ENCODE measurements around the gene ANKRD44.

Gene ANKRD44

GRCh38 chr2:197147942-197148341, 162.6 kb downstream of the ANKRD44 start:
- no peaks in the 10 kb centered on the region for H3K9me3 ChIP-seq

GRCh38 chr2:197146995-197147394, 163.6 kb downstream of the ANKRD44 start:
- Histone ChIP-seq H3K4me2 (no peak overlapping the region), H3K27ac (no peak overlapping the region), H4K20me1 (no peaks in the 10 kb centered on the region), H3K27me3 (no peaks in the 10 kb centered on the region), H3K4me3 (no peak overlapping the region), H3K36me3 (no peaks in the 10 kb centered on the region), H3K4me1 (peaks cover 15% of the 10 kb centered on the region), H3K9ac (no peak overlapping the region), H3K9me3 (no peaks in the 10 kb centered on the region)
- no peak for TF ChIP-seq Cebpa-rat (IDR thresholded peaks at IDR 0.05)

More at GRCh38 chr2:197147942-197148341, 162.6 kb downstream of the ANKRD44 start:
- Histone ChIP-seq H3K9ac (no peak overlapping the region), H3K36me3 (no peaks in the 10 kb centered on the region), H3K27me3 (no peaks in the 10 kb centered on the region), H3K4me1 (peaks cover 24% of the 10 kb centered on the region), H3K4me3 (no peak overlapping the region), H3K27ac (no peak overlapping the region), H3K4me2 (no peak overlapping the region), H4K20me1 (no peaks in the 10 kb centered on the region)
- no peak for TF ChIP-seq Cebpa-rat (IDR thresholded peaks at IDR 0.05)

- TF ChIP-seq Cebpa-rat (IDR thresholded peaks at IDR 0.05) = no peak
- H3K27me3 ChIP-seq = no peaks in the 10 kb centered on the region
- H3K36me3 ChIP-seq = no peaks in the 10 kb centered on the region
These were observed 165.0 kb downstream of the ANKRD44 start for GRCh38 chr2:197145471-197146056.

GRCh38 chr2:197144183-197144582, 166.4 kb downstream of the ANKRD44 start:
- H3K4me3 ChIP-seq = no peak overlapping the region
- no peaks in the 10 kb centered on the region for H4K20me1 ChIP-seq
- no peak overlapping the region for H3K27ac ChIP-seq
- H3K27me3 ChIP-seq = no peaks in the 10 kb centered on the region
- TF ChIP-seq Cebpa-rat (IDR thresholded peaks at IDR 0.05) = no peak
- H3K9ac ChIP-seq = no peak overlapping the region
- H3K4me1 ChIP-seq = peaks cover 10% of the 10 kb centered on the region
- H3K4me2 ChIP-seq = no peak overlapping the region
- no peaks in the 10 kb centered on the region for H3K36me3 ChIP-seq
- no peaks in the 10 kb centered on the region for H3K9me3 ChIP-seq

More at GRCh38 chr2:197145471-197146056, 165.0 kb downstream of the ANKRD44 start:
- peak overlapping the region; percentile 29; the same call in 1 of the 2 replicates for H3K4me2 ChIP-seq
- no peak overlapping the region for H3K9ac ChIP-seq
- H3K9me3 ChIP-seq = no peaks in the 10 kb centered on the region
- H4K20me1 ChIP-seq = no peaks in the 10 kb centered on the region
- no peak overlapping the region for H3K4me3 ChIP-seq
- H3K27ac ChIP-seq = peak overlapping the region; percentile 47; the same call in 1 of the 2 replicates
- H3K4me1 ChIP-seq = peaks cover 10% of the 10 kb centered on the region

- H3K9ac ChIP-seq = no peak overlapping the region
- TF ChIP-seq Cebpa-rat (IDR thresholded peaks at IDR 0.05) = no peak
- no peaks in the 10 kb centered on the region for H3K36me3 ChIP-seq
- H3K4me2 ChIP-seq = no peak overlapping the region
- H3K4me1 ChIP-seq = peaks cover 15% of the 10 kb centered on the region
- no peak overlapping the region for H3K4me3 ChIP-seq
- no peaks in the 10 kb centered on the region for H3K27me3 ChIP-seq
- H3K9me3 ChIP-seq = no peaks in the 10 kb centered on the region
- no peak overlapping the region for H3K27ac ChIP-seq
- no peaks in the 10 kb centered on the region for H4K20me1 ChIP-seq
These were observed 168.7 kb downstream of the ANKRD44 start for GRCh38 chr2:197141702-197142473.

GRCh38 chr2:197140045-197140444, 170.5 kb downstream of the ANKRD44 start:
- Histone ChIP-seq H3K27me3 (no peaks in the 10 kb centered on the region), H3K4me1 (peaks cover 5% of the 10 kb centered on the region; the same call in 1 of the 2 replicates), H3K36me3 (no peaks in the 10 kb centered on the region), H3K9me3 (no peaks in the 10 kb centered on the region), H3K4me3 (no peak overlapping the region), H3K4me2 (no peak overlapping the region), H3K27ac (no peak overlapping the region), H4K20me1 (no peaks in the 10 kb centered on the region), H3K9ac (no peak overlapping the region)
- TF ChIP-seq Cebpa-rat (IDR thresholded peaks at IDR 0.05) = no peak

GRCh38 chr2:197138506-197138905, 172.1 kb downstream of the ANKRD44 start:
- Histone ChIP-seq H3K4me2 (no peak overlapping the region), H3K36me3 (no peaks in the 10 kb centered on the region), H3K27ac (no peak overlapping the region), H3K4me1 (peaks cover 5% of the 10 kb centered on the region; the same call in 1 of the 2 replicates), H3K27me3 (no peaks in the 10 kb centered on the region), H3K9ac (no peak overlapping the region), H3K9me3 (no peaks in the 10 kb centered on the region), H3K4me3 (no peak overlapping the region), H4K20me1 (no peaks in the 10 kb centered on the region)
- TF ChIP-seq Cebpa-rat (IDR thresholded peaks at IDR 0.05) = no peak

- no peak overlapping the region for H3K4me3 ChIP-seq
- no peaks in the 10 kb centered on the region for H3K36me3 ChIP-seq
- peaks cover 5% of the 10 kb centered on the region; the same call in 1 of the 2 replicates for H3K4me1 ChIP-seq
- no peak overlapping the region for H3K4me2 ChIP-seq
- no peaks in the 10 kb centered on the region for H3K9me3 ChIP-seq
- H3K27ac ChIP-seq = no peak overlapping the region
- no peaks in the 10 kb centered on the region for H4K20me1 ChIP-seq
- no peak overlapping the region for H3K9ac ChIP-seq
- no peak for TF ChIP-seq Cebpa-rat (IDR thresholded peaks at IDR 0.05)
- no peaks in the 10 kb centered on the region for H3K27me3 ChIP-seq
These were observed 172.6 kb downstream of the ANKRD44 start for GRCh38 chr2:197137826-197138477.

GRCh38 chr2:197137231-197137630, 173.3 kb downstream of the ANKRD44 start:
- H3K27me3 ChIP-seq = no peaks in the 10 kb centered on the region
- H3K36me3 ChIP-seq = no peaks in the 10 kb centered on the region
- no peaks in the 10 kb centered on the region for H4K20me1 ChIP-seq
- H3K4me1 ChIP-seq = peaks cover 5% of the 10 kb centered on the region; the same call in 1 of the 2 replicates
- no peak overlapping the region for H3K9ac ChIP-seq
- H3K4me2 ChIP-seq = no peak overlapping the region
- H3K4me3 ChIP-seq = no peak overlapping the region
- H3K27ac ChIP-seq = no peak overlapping the region
- H3K9me3 ChIP-seq = no peaks in the 10 kb centered on the region
- TF ChIP-seq Cebpa-rat (IDR thresholded peaks at IDR 0.05) = no peak

GRCh38 chr2:197136452-197136851, 174.1 kb downstream of the ANKRD44 start:
- Histone ChIP-seq H3K4me1 (peaks cover 12% of the 10 kb centered on the region), H3K27me3 (no peaks in the 10 kb centered on the region), H3K4me2 (no peak overlapping the region), H3K4me3 (no peak overlapping the region), H3K9ac (no peak overlapping the region), H3K36me3 (no peaks in the 10 kb centered on the region), H3K9me3 (no peaks in the 10 kb centered on the region), H4K20me1 (no peaks in the 10 kb centered on the region), H3K27ac (no peak overlapping the region)
- TF ChIP-seq Cebpa-rat (IDR thresholded peaks at IDR 0.05) = no peak

Data from BLaER1 (cell line).